BLaER1 (cell line): ENCODE data around the gene ZFHX2.

ENCODE experiments used
- H3K27ac ChIP-seq: shearing (Covaris generic); formaldehyde crosslinking; 2 replicates; pipeline ENCODE4 v1.8.1; 2022
- H3K27me3 ChIP-seq: shearing (Covaris generic); formaldehyde crosslinking; 2 replicates; pipeline ENCODE4 v1.8.1; 2022
- H3K36me3 ChIP-seq: shearing (Covaris generic); formaldehyde crosslinking; 2 replicates; pipeline ENCODE4 v1.8.1; 2022
- H3K4me1 ChIP-seq: shearing (Covaris generic); formaldehyde crosslinking; 2 replicates; pipeline ENCODE4 v1.8.1; 2022
- H3K4me2 ChIP-seq: shearing (Covaris generic); formaldehyde crosslinking; 2 replicates; pipeline ENCODE4 v1.8.1; 2022
- H3K4me3 ChIP-seq: shearing (Covaris generic); formaldehyde crosslinking; 2 replicates; pipeline ENCODE4 v1.8.1; 2022
- H3K9ac ChIP-seq: shearing (Covaris generic); formaldehyde crosslinking; 2 replicates; pipeline ENCODE4 v1.8.1; 2022
- H3K9me3 ChIP-seq: shearing (Covaris generic); formaldehyde crosslinking; 2 replicates; pipeline ENCODE4 v1.8.1; 2022
- H4K20me1 ChIP-seq: shearing (Covaris generic); formaldehyde crosslinking; 2 replicates; pipeline ENCODE4 v1.8.1; 2022
- Cebpa-rat ChIP-seq: shearing (Covaris generic); IDR thresholded peaks from 2 replicates; pipeline ENCODE4 v1.8.1; 2022

Gene ZFHX2

GRCh38 chr14:23573384-23574015 lies 21.9 kb upstream of the ZFHX2 start:
- no peaks in the 10 kb centered on the region for H3K36me3 ChIP-seq
- peak overlapping the region; percentile 74 for H3K4me2 ChIP-seq
- H3K4me3 ChIP-seq, result no peak overlapping the region
- no peak for TF ChIP-seq Cebpa-rat
- no peak overlapping the region for H3K27ac ChIP-seq
- peaks cover 46% of the 10 kb centered on the region for H3K4me1 ChIP-seq
- H3K27me3 ChIP-seq, result peaks cover 26% of the 10 kb centered on the region
- H3K9ac ChIP-seq, result no peak overlapping the region
- H3K9me3 ChIP-seq, result peaks cover 4% of the 10 kb centered on the region; the same call in 1 of the 2 replicates
- H4K20me1 ChIP-seq, result no peaks in the 10 kb centered on the region

GRCh38 chr14:23572836-23573235 lies 21.3 kb upstream of the ZFHX2 start:
- Histone ChIP-seq H3K4me2 (peak overlapping the region; percentile 74), H3K9me3 (peaks cover 4% of the 10 kb centered on the region; the same call in 1 of the 2 replicates), H3K27ac (peak overlapping the region; percentile 50; the same call in 1 of the 2 replicates), H4K20me1 (no peaks in the 10 kb centered on the region), H3K4me3 (no peak overlapping the region), H3K9ac (peak overlapping the region; percentile 25), H3K27me3 (peaks cover 19% of the 10 kb centered on the region), H3K36me3 (no peaks in the 10 kb centered on the region), H3K4me1 (peaks cover 53% of the 10 kb centered on the region)
- TF ChIP-seq Cebpa-rat, result no peak

- H4K20me1 ChIP-seq, result no peaks in the 10 kb centered on the region
- H3K9ac ChIP-seq, result peak overlapping the region; percentile 25
- peaks cover 4% of the 10 kb centered on the region; the same call in 1 of the 2 replicates for H3K9me3 ChIP-seq
- H3K27me3 ChIP-seq, result peaks cover 16% of the 10 kb centered on the region
- peak overlapping the region; percentile 74 for H3K4me2 ChIP-seq
- peak overlapping the region; percentile 50; the same call in 1 of the 2 replicates for H3K27ac ChIP-seq
- TF ChIP-seq Cebpa-rat, result no peak
- H3K4me3 ChIP-seq, result no peak overlapping the region
- no peaks in the 10 kb centered on the region for H3K36me3 ChIP-seq
- H3K4me1 ChIP-seq, result peaks cover 55% of the 10 kb centered on the region
These were observed 20.9 kb upstream of the ZFHX2 start for GRCh38 chr14:23572524-23572828.

GRCh38 chr14:23571701-23572523 lies 20.3 kb upstream of the ZFHX2 start:
- Histone ChIP-seq H3K4me1 (peaks cover 56% of the 10 kb centered on the region), H3K4me2 (peak overlapping the region; percentile 74), H4K20me1 (peaks cover 2% of the 10 kb centered on the region; the same call in 1 of the 2 replicates), H3K27ac (peak overlapping the region; percentile 57), H3K4me3 (no peak overlapping the region), H3K9me3 (peaks cover 2% of the 10 kb centered on the region; the same call in 1 of the 2 replicates), H3K27me3 (peaks cover 10% of the 10 kb centered on the region), H3K36me3 (no peaks in the 10 kb centered on the region), H3K9ac (peak overlapping the region; percentile 44)
- no peak for TF ChIP-seq Cebpa-rat

- Histone ChIP-seq H3K4me3 (no peak overlapping the region), H4K20me1 (peaks cover 12% of the 10 kb centered on the region; the same call in 1 of the 2 replicates), H3K4me1 (peaks cover 66% of the 10 kb centered on the region), H3K27me3 (peaks cover under 1% of the 10 kb centered on the region; the same call in 1 of the 2 replicates), H3K4me2 (peak overlapping the region; percentile 74), H3K9me3 (no peaks in the 10 kb centered on the region), H3K27ac (peak overlapping the region; percentile 57; the same call in 1 of the 2 replicates), H3K9ac (no peak overlapping the region), H3K36me3 (peaks cover 5% of the 10 kb centered on the region)
- TF ChIP-seq Cebpa-rat, result no peak
These were observed 19.4 kb upstream of the ZFHX2 start for GRCh38 chr14:23570806-23571483.

GRCh38 chr14:23569443-23570151 lies 18.0 kb upstream of the ZFHX2 start:
- Histone ChIP-seq H3K27ac (peak overlapping the region; percentile 78), H3K27me3 (no peaks in the 10 kb centered on the region), H3K9ac (no peak overlapping the region), H3K4me2 (peak overlapping the region; percentile 95), H3K4me3 (no peak overlapping the region), H3K36me3 (peaks cover 19% of the 10 kb centered on the region), H3K9me3 (no peaks in the 10 kb centered on the region), H4K20me1 (peaks cover 12% of the 10 kb centered on the region; the same call in 1 of the 2 replicates), H3K4me1 (peaks cover 66% of the 10 kb centered on the region)
- TF ChIP-seq Cebpa-rat, result no peak

- H4K20me1 ChIP-seq, result peaks cover 12% of the 10 kb centered on the region; the same call in 1 of the 2 replicates
- H3K9me3 ChIP-seq, result no peaks in the 10 kb centered on the region
- H3K27ac ChIP-seq, result peak overlapping the region; percentile 78
- H3K9ac ChIP-seq, result peak overlapping the region; percentile 77; the same call in 1 of the 2 replicates
- H3K4me1 ChIP-seq, result peaks cover 66% of the 10 kb centered on the region
- no peak for TF ChIP-seq Cebpa-rat
- no peaks in the 10 kb centered on the region for H3K27me3 ChIP-seq
- H3K4me3 ChIP-seq, result peak overlapping the region; percentile 74
- peak overlapping the region; percentile 95 for H3K4me2 ChIP-seq
- H3K36me3 ChIP-seq, result peaks cover 27% of the 10 kb centered on the region
These were observed 17.2 kb upstream of the ZFHX2 start for GRCh38 chr14:23568600-23569331.

GRCh38 chr14:23568021-23568599 lies 16.5 kb upstream of the ZFHX2 start:
- peak overlapping the region; percentile 77 for H3K9ac ChIP-seq
- H3K4me3 ChIP-seq, result peak overlapping the region; percentile 74
- peak overlapping the region; percentile 78 for H3K27ac ChIP-seq

More at GRCh38 chr14:23568021-23568599, 16.5 kb upstream of the ZFHX2 start:
- Histone ChIP-seq H3K36me3 (peaks cover 34% of the 10 kb centered on the region), H3K4me1 (peaks cover 61% of the 10 kb centered on the region), H3K27me3 (no peaks in the 10 kb centered on the region), H4K20me1 (peaks cover 16% of the 10 kb centered on the region), H3K9me3 (no peaks in the 10 kb centered on the region), H3K4me2 (peak overlapping the region; percentile 95)
- TF ChIP-seq Cebpa-rat, result no peak
